ENCODE data around the gene CH25H. TPM values are rescaled to one million over a fixed set of nuclear protein-coding genes. Genes with fewer than 3 reads are reported as not detected.

Gene CH25H
- total RNA-seq, 1 experiment from 2014 or later: 1.0 TPM

- Histone ChIP-seq H3T11ph (ENCODE audit: low read length) (no peak overlapping the region), H3K79me2 (ENCODE audit: insufficient read depth, low read length) (no peaks in the 10 kb centered on the region), H4K5ac (ENCODE audit: insufficient read length, low read depth, low read length) (no peak overlapping the region), H3K79me1 (ENCODE audit: insufficient read depth, low read depth, low read length, poor library complexity, severe bottlenecking) (no peaks in the 10 kb centered on the region), H3K23me2 (ENCODE audit: insufficient read length, low read depth, low read length, poor library complexity, severe bottlenecking) (no peaks in the 10 kb centered on the region), H3K9ac (ENCODE audit: extremely low read depth, insufficient read length, low read length) (no peak overlapping the region), H3K56ac (ENCODE audit: insufficient read length, low read depth, low read length) (no peak overlapping the region), H2AK5ac (ENCODE audit: insufficient read length, low read length) (no peak overlapping the region), H2AFZ (ENCODE audit: low read length) (no peak overlapping the region), H3K9me3 (ENCODE audit: control insufficient read depth, low read depth, low read length) (no peaks in the 10 kb centered on the region), H4K91ac (ENCODE audit: insufficient read length, low read depth, low read length) (no peak overlapping the region), H2BK15ac (ENCODE audit: low read depth, low read length) (no peak overlapping the region), H3K4ac (ENCODE audit: low read depth, low read length) (no peak overlapping the region), H2BK12ac (ENCODE audit: insufficient read length, low read depth, low read length) (no peak overlapping the region), H4K20me1 (ENCODE audit: control insufficient read depth, insufficient read depth, insufficient read length) (no peaks in the 10 kb centered on the region), H2BK5ac (ENCODE audit: insufficient read length, low read length) (no peak overlapping the region), H3K4me1 (ENCODE audit: insufficient read depth, low read length) (peaks cover 2% of the 10 kb centered on the region; the same call in 1 of the 2 replicates), H3K23ac (ENCODE audit: insufficient read length, low read depth, low read length) (no peak overlapping the region), H3K14ac (ENCODE audit: insufficient read depth, low read length) (no peak overlapping the region), H3K27ac (ENCODE audit: insufficient read length, low read depth, low read length) (no peak overlapping the region), H2BK120ac (ENCODE audit: low read depth, low read length, poor library complexity, severe bottlenecking) (no peak overlapping the region), H4K8ac (replicated peaks; ENCODE audit: insufficient read length, low read depth, low read length) (no peak overlapping the region), H3K4me2 (ENCODE audit: insufficient read depth, insufficient read length, low read length) (no peak overlapping the region), H3K18ac (ENCODE audit: insufficient read length, low read depth, low read length) (no peak overlapping the region), H3K27me3 (ENCODE audit: insufficient read depth, low read length) (no peaks in the 10 kb centered on the region), H2BK20ac (ENCODE audit: low read depth, low read length, poor library complexity, severe bottlenecking) (no peak overlapping the region)
- no peak for TF ChIP-seq CTCF (conservative IDR thresholded peaks at IDR 0.05)
- Mint-ChIP-seq H3K27me3 (ENCODE audit: low read depth) (no peaks in the 10 kb centered on the region), H3K9me3 (no peaks in the 10 kb centered on the region), H3K4me3 (no peak overlapping the region), H3K4me1 (peaks cover 22% of the 10 kb centered on the region in 2 experiments), H3K27ac (peak overlapping the region in 2 of 3 experiments; percentile 81 to 86; a peak in 4 of 7 replicates), H3K36me3 (ENCODE audit: insufficient read depth in 1 of 3, low read depth in 3 of 3) (no peaks in the 10 kb centered on the region)
- DNase-seq: no peak
Observed at GRCh38 chr10:89173075-89173474, 34.0 kb downstream of the CH25H start.

All from H9 (cell line).